Thyroid gland (tissue), 4 donors: ENCODE results near the gene CFAP97. TPM values are rescaled to one million over a fixed set of nuclear protein-coding genes. Genes with fewer than 3 reads are reported as not detected.

Experiments
- DNase-seq, 2 donors: peaks; one replicate each; pipeline ENCODE4 v3.0.0-alpha.2; 2019
- H3K27ac ChIP-seq, 3 donors: fragments of 200-600 bp; sonication (generic); 1 replicate in 2 of 3; 2 replicates in 1 of 3; pipeline ENCODE4 v1.5.1; 2016 to 2019; ENCODE audit warnings: mild to moderate bottlenecking in 1 of 3, moderate library complexity in 1 of 3
- H3K27me3 ChIP-seq: fragments of 200-600 bp; sonication (generic); one replicate; pipeline ENCODE4 v1.5.1; 2019
- H3K36me3 ChIP-seq, 2 donors: fragments of 200-600 bp; sonication (generic); one replicate each; pipeline ENCODE4 v1.5.1; 2016 to 2019
- H3K4me1 ChIP-seq, 2 donors: fragments of 200-600 bp; sonication (generic); one replicate each; pipeline ENCODE4 v1.5.1; 2017 to 2019
- H3K4me3 ChIP-seq, 3 donors: fragments of 200-600 bp; sonication (generic); replicated peaks in 1 of 3; 1 replicate in 2 of 3; 2 replicates in 1 of 3; pipeline ENCODE4 v1.5.1; 2016; ENCODE audit warnings: mild to moderate bottlenecking in 1 of 3
- H3K9me3 ChIP-seq: fragments of 200-600 bp; sonication (generic); one replicate; pipeline ENCODE4 v1.5.1; 2017
- POLR2A ChIP-seq, 2 donors: fragments of 450-650 bp; IDR thresholded peaks; one replicate each; pipeline ENCODE4 v1.6.1; 2017; ENCODE audit warnings: antibody characterized with exemption in 2 of 2, mild to moderate bottlenecking in 2 of 2, moderate library complexity in 1 of 2
- WGBS, 2 donors: methylation state at CpG; one replicate each; pipeline ENCODE4 v1.1.5; 2017; 5-methylcytosine and 5-hydroxymethylcytosine counted together
- intact Hi-C: fragments of 100-400 bp; cut with DNase I; formaldehyde crosslinking; loops from one replicate; pipeline ENCODE4 v1.15.1; 2023
- total RNA-seq, 4 donors: library from RNA; depleted of rRNA; stranded (reverse); fragments of >200 nt; gene quantifications; one replicate each; pipeline ENCODE4 v1.2.3, GENCODE V29; 2016
- TF ChIP-seq, protein P1 (sequence below), 6 experiments: fragments of 200-600 bp in 3 of 6; fragments of 450-650 bp in 3 of 6; sonication (generic) in 3 of 6; IDR thresholded peaks; one replicate each; pipeline ENCODE4 v1.5.1; 2016 to 2019; ENCODE audit warnings: antibody characterized with exemption in 6 of 6, mild to moderate bottlenecking in 2 of 6, inconsistent platforms in 1 of 6, moderate library complexity in 1 of 6

CFAP97 gene
- total RNA-seq, 4 donors from 2014 or later: 44.5 to 63.3 (median 59.1) TPM

DNA sequence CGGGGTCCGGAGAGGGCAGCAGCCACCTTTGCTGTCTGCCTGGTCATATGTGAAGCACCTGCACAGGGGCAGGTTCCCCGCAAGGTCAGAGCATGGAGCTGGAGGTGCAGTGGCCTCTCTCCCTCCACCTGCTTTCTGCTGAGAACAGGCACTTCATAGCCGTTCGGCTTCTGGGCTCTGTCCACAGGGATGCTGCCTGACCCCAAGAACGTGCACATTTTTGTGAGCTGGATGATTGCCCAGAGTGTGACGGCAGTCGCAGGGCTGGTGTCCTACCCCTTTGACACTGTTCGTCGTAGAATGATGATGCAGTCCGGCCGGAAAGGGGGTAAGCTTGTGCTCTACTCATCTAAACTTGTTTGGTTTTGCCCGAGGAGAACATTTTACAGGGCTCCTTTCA lies 58.2 kb downstream of the CFAP97 start:
- peaks cover 8 to 16% of the 10 kb centered on the region in 2 donors for H3K4me1 ChIP-seq
- no peak for DNase-seq
- peak overlapping the region in 1 of 3 donors; percentile 17 for H3K27ac ChIP-seq
- 79% methylated on average over 13 of the region's 13 CpGs for WGBS, 2 donors
- intact Hi-C loops: no loop called here
- H3K9me3 ChIP-seq: no peaks in the 10 kb centered on the region
- H3K36me3 ChIP-seq: peaks cover 0 to 4% of the 10 kb centered on the region in 2 donors
- TF ChIP-seq, protein P1, sequence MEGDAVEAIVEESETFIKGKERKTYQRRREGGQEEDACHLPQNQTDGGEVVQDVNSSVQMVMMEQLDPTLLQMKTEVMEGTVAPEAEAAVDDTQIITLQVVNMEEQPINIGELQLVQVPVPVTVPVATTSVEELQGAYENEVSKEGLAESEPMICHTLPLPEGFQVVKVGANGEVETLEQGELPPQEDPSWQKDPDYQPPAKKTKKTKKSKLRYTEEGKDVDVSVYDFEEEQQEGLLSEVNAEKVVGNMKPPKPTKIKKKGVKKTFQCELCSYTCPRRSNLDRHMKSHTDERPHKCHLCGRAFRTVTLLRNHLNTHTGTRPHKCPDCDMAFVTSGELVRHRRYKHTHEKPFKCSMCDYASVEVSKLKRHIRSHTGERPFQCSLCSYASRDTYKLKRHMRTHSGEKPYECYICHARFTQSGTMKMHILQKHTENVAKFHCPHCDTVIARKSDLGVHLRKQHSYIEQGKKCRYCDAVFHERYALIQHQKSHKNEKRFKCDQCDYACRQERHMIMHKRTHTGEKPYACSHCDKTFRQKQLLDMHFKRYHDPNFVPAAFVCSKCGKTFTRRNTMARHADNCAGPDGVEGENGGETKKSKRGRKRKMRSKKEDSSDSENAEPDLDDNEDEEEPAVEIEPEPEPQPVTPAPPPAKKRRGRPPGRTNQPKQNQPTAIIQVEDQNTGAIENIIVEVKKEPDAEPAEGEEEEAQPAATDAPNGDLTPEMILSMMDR (IDR thresholded peaks at IDR 0.05): no peak
- no peak for TF ChIP-seq POLR2A (IDR thresholded peaks at IDR 0.05)
- no peaks in the 10 kb centered on the region for H3K27me3 ChIP-seq
- H3K4me3 ChIP-seq: no peak overlapping the region

DNA sequence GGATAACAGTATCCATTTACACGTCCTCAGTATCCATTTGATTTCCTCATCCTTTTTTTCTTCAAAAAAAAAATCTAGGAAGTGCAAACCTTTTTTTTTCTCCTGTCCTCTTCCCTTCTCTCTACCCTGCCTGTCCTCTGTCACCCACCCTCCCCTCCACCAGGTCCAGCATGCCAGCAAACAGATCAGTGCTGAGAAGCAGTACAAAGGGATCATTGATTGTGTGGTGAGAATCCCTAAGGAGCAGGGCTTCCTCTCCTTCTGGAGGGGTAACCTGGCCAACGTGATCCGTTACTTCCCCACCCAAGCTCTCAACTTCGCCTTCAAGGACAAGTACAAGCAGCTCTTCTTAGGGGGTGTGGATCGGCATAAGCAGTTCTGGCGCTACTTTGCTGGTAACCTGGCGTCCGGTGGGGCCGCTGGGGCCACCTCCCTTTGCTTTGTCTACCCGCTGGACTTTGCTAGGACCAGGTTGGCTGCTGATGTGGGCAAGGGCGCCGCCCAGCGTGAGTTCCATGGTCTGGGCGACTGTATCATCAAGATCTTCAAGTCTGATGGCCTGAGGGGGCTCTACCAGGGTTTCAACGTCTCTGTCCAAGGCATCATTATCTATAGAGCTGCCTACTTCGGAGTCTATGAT lies 59.1 kb downstream of the CFAP97 start:
- H3K27me3 ChIP-seq: no peaks in the 10 kb centered on the region
- H3K36me3 ChIP-seq: peaks cover 0 to 4% of the 10 kb centered on the region in 2 donors
- H3K4me3 ChIP-seq: no peak overlapping the region
- H3K27ac ChIP-seq: peak overlapping the region in 1 of 3 donors; percentile 33
- intact Hi-C loops: no loop called here
- peaks cover 8 to 16% of the 10 kb centered on the region in 2 donors for H3K4me1 ChIP-seq
- WGBS, 2 donors: 89 to 93% methylated on average over 15 to 16 of the region's 16 CpGs
- H3K9me3 ChIP-seq: no peaks in the 10 kb centered on the region
- DNase-seq: no peak
- TF ChIP-seq POLR2A (IDR thresholded peaks at IDR 0.05): no peak
- TF ChIP-seq, protein P1 (IDR thresholded peaks at IDR 0.05): no peak

DNA sequence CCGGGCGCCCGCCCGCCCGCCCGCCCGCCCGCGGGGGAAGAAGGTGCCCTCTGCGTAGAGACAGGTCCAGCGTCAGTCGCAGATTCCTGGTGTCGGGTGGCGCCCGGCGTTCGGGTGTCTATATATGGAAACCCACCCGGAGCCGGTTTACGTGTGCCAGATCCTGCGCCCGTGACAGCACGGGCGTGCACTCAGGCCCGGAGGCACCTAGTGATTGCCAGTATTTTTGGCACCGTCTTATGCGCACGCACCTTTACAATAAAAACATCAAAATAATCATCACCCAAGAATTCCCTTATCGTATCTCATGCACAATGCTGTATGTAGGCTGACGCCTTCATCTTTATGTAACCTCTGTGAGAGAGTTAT lies 60.2 kb downstream of the CFAP97 start:
- H3K4me1 ChIP-seq: peaks cover 8 to 16% of the 10 kb centered on the region in 2 donors
- H3K36me3 ChIP-seq: peaks cover 0 to 4% of the 10 kb centered on the region in 2 donors
- no peaks in the 10 kb centered on the region for H3K9me3 ChIP-seq
- TF ChIP-seq, protein P1 (IDR thresholded peaks at IDR 0.05): no peak
- TF ChIP-seq POLR2A (IDR thresholded peaks at IDR 0.05): no peak
- no peaks in the 10 kb centered on the region for H3K27me3 ChIP-seq
- intact Hi-C loops: no loop called here
- peak; percentile 66 to 67 for DNase-seq
- H3K27ac ChIP-seq: peak overlapping the region; percentile 8 to 85 (median 62)
- 3% methylated on average over 13 to 17 of the region's 30 CpGs for WGBS, 2 donors
- H3K4me3 ChIP-seq: peak overlapping the region; percentile 22 to 75 (median 61)

DNA sequence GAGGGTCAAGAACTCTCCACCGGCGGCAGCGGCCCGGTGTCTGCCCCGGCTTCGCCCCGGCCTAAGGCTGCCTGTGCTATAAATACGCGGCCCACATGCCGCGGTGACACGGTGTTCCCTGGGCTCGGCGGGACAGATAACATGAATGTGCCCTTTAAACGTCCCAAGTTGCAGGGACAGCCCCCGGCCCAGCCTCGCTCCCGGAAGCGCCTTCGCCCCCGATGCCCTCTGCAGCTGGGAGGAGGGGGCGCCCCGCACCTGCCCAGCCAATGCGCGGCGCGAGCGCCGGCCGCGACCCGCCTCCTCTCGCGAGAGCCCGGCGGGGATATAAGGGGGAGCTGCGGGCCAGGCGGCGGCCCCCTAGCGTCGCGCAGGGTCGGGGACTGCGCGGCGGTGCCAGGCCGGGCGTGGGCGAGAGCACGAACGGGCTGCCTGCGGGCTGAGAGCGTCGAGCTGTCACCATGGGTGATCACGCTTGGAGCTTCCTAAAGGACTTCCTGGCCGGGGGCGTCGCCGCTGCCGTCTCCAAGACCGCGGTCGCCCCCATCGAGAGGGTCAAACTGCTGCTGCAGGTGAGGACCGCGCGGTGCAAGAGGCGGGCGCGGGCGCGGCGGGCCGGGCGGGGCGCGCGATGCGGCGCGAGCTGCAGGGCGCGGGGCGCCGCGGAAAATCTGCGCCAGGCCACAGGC lies 60.7 kb downstream of the CFAP97 start, which contains the start of gene SLC25A4:
Gene SLC25A4, plus strand, starts transcription at position 355 of the 689 bp plus-strand sequence. Its CDS starts 107 bp downstream, at position 462.
- peak; percentile 94 to 100 for TF ChIP-seq POLR2A (IDR thresholded peaks at IDR 0.05)
- TF ChIP-seq, protein P1 (IDR thresholded peaks at IDR 0.05): peak in 4 of 6 experiments; percentile 12 to 72 (median 58)
- no peaks in the 10 kb centered on the region for H3K9me3 ChIP-seq
- DNase-seq: peak; percentile 91 to 92
- H3K4me1 ChIP-seq: peaks cover 8 to 16% of the 10 kb centered on the region in 2 donors
- peaks cover 0 to 4% of the 10 kb centered on the region in 2 donors for H3K36me3 ChIP-seq
- H3K27ac ChIP-seq: peak within 1 kb of the TSS; percentile 70 to 92 (median 85)
- peak within 1 kb of the TSS; percentile 22 to 80 (median 75) for H3K4me3 ChIP-seq
- H3K27me3 ChIP-seq: no peaks in the 10 kb centered on the region
- intact Hi-C loops: no loop called here
- 0% methylated on average over 3 of the region's 87 CpGs; no CpG with 5 or more reads in 1 of the 2 donors for WGBS, 2 donors

- peaks cover 8 to 16% of the 10 kb centered on the region in 2 donors for H3K4me1 ChIP-seq
- no peak for DNase-seq
- H3K36me3 ChIP-seq: peaks cover 0 to under 1% of the 10 kb centered on the region in 2 donors
- intact Hi-C loops: no loop called here
- H3K4me3 ChIP-seq: peak overlapping the region; percentile 22 to 80 (median 75)
- TF ChIP-seq, protein P1 (IDR thresholded peaks at IDR 0.05): no peak
- TF ChIP-seq POLR2A (IDR thresholded peaks at IDR 0.05): no peak
- 8 to 9% methylated on average over 5 to 9 of the region's 11 CpGs for WGBS, 2 donors
- peak overlapping the region; percentile 70 to 92 (median 85) for H3K27ac ChIP-seq
- H3K27me3 ChIP-seq: no peaks in the 10 kb centered on the region
- H3K9me3 ChIP-seq: no peaks in the 10 kb centered on the region
Observed at GRCh38 chr4:185142564-185142911, 61.3 kb downstream of the CFAP97 start.
